Measurements from ENCODE around the gene KANK2.

DNA sequence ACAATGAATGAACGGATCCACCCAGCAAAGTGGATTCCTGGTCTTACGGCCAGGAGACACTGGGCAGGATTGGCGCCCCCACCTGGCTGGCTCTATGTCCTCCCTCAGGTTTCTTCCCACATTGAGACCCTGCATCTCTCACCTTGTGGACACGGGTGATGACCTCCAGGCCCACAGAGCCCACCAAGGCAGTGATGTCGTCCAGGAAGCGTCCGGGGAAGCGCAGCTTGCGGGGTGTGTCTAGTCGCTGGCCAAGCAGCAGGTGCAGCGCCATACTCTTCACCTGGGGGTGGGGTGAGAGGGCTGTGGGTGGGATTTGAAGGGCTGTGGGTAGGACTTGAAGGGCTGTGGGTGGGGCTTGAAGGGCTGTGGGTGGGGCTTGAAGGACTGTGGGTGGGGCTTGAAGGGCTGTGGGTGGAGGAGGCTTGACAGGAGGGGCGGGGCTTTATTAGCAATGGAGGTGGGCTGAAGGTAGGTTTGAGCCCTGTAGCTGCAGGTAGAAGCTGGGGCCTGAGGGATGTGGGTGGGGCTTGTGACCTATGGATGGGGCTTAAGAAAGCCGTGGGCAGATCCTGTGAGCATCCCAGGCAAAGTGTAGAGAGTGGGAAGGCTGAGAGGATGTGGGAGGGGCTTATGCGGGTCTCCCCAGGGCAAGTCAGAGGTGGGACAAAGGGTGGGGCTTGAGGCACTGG, 30.0 kb upstream of the KANK2 start:
- TF ChIP-seq, protein P1, sequence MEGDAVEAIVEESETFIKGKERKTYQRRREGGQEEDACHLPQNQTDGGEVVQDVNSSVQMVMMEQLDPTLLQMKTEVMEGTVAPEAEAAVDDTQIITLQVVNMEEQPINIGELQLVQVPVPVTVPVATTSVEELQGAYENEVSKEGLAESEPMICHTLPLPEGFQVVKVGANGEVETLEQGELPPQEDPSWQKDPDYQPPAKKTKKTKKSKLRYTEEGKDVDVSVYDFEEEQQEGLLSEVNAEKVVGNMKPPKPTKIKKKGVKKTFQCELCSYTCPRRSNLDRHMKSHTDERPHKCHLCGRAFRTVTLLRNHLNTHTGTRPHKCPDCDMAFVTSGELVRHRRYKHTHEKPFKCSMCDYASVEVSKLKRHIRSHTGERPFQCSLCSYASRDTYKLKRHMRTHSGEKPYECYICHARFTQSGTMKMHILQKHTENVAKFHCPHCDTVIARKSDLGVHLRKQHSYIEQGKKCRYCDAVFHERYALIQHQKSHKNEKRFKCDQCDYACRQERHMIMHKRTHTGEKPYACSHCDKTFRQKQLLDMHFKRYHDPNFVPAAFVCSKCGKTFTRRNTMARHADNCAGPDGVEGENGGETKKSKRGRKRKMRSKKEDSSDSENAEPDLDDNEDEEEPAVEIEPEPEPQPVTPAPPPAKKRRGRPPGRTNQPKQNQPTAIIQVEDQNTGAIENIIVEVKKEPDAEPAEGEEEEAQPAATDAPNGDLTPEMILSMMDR (conservative IDR thresholded peaks at IDR 0.05 in 1 of 2, IDR thresholded peaks at IDR 0.05 in 1 of 2; ENCODE audit: low read depth in 1 of 2, low read length in 2 of 2): no peak
- TF ChIP-seq EZH2 (IDR thresholded peaks at IDR 0.05; ENCODE audit: low read length, missing control alignments): no peak
